Liver (tissue), 9 donors: Measurements from ENCODE around the gene KDM2B. TPM values are rescaled to one million over a fixed set of nuclear protein-coding genes. Genes with fewer than 3 reads are reported as not detected.

Source experiments
- DNase-seq: peaks from one replicate; pipeline ENCODE4 v3.0.0-alpha.2; 2017; ENCODE audit warnings: low spot score
- H3K27ac ChIP-seq, 2 donors: one replicate each; pipeline ENCODE4 v1.7.0; 2013; ENCODE audit warnings: inconsistent platforms in 2 of 2, low read length in 2 of 2, control low read depth in 1 of 2, low read depth in 1 of 2, mild to moderate bottlenecking in 1 of 2
- H3K27me3 ChIP-seq, 4 donors: one replicate each; pipeline versions ENCODE4 v1.6.1 to v1.7.0; 2013; ENCODE audit warnings: low read length in 3 of 4, inconsistent platforms in 1 of 4, mild to moderate bottlenecking in 1 of 4, moderate library complexity in 1 of 4; ENCODE audit not compliant: control insufficient read depth in 4 of 4, insufficient read depth in 4 of 4
- H3K36me3 ChIP-seq, 4 donors: one replicate each; pipeline versions ENCODE4 v1.6.1 to v1.7.0; 2013; ENCODE audit warnings: low read length in 3 of 4, mild to moderate bottlenecking in 3 of 4, low read depth in 1 of 4, moderate library complexity in 1 of 4; ENCODE audit not compliant: control insufficient read depth in 4 of 4, insufficient read depth in 3 of 4
- H3K4me1 ChIP-seq, 4 donors: one replicate each; pipeline versions ENCODE4 v1.6.1 to v1.7.0; 2013; ENCODE audit warnings: low read length in 3 of 4, mild to moderate bottlenecking in 3 of 4, moderate library complexity in 1 of 4; ENCODE audit not compliant: control insufficient read depth in 4 of 4, insufficient read depth in 4 of 4
- H3K4me3 ChIP-seq, 3 donors: one replicate each; pipeline versions ENCODE4 v1.6.1 to v1.7.0; 2013; ENCODE audit warnings: low read length in 3 of 3, control low read depth in 1 of 3, low read depth in 1 of 3, mild to moderate bottlenecking in 1 of 3
- H3K9ac ChIP-seq, 2 donors: one replicate each; pipeline ENCODE4 v1.7.0; 2013; ENCODE audit warnings: low read length in 2 of 2, mild to moderate bottlenecking in 2 of 2, moderate library complexity in 2 of 2, control low read depth in 1 of 2, low read depth in 1 of 2
- H3K9me3 ChIP-seq, 4 donors: one replicate each; pipeline versions ENCODE4 v1.6.1 to v1.7.0; 2013; ENCODE audit warnings: low read length in 3 of 4; ENCODE audit not compliant: control insufficient read depth in 4 of 4
- EGR1 ChIP-seq, 2 donors: IDR thresholded peaks; 2 replicates each; pipeline ENCODE4 v1.6.1; 2016 to 2018; ENCODE audit warnings: antibody characterized with exemption in 2 of 2, low read depth in 2 of 2
- FOXA2 ChIP-seq: IDR thresholded peaks from 2 replicates; pipeline ENCODE4 v1.6.1; 2016; ENCODE audit warnings: antibody characterized with exemption
- GABPA ChIP-seq, 2 donors: IDR thresholded peaks in 1 of 2; conservative IDR thresholded peaks in 1 of 2; 2 replicates each; pipeline ENCODE4 v1.6.1; 2016; ENCODE audit warnings: antibody characterized with exemption in 2 of 2, mild to moderate bottlenecking in 1 of 2, moderate library complexity in 1 of 2
- HNF4A ChIP-seq, 2 donors: conservative IDR thresholded peaks; 2 replicates each; pipeline ENCODE4 v1.6.1; 2016; ENCODE audit warnings: antibody characterized with exemption in 2 of 2, mild to moderate bottlenecking in 2 of 2
- HNF4G ChIP-seq: IDR thresholded peaks from 2 replicates; pipeline ENCODE4 v1.6.1; 2016; ENCODE audit warnings: antibody characterized with exemption
- JUND ChIP-seq, 2 donors: IDR thresholded peaks; 2 replicates each; pipeline ENCODE4 v1.6.1; 2016; ENCODE audit warnings: antibody characterized with exemption in 2 of 2
- MAX ChIP-seq: IDR thresholded peaks from 2 replicates; pipeline ENCODE4 v1.6.1; 2016; ENCODE audit warnings: antibody characterized with exemption
- NR2F2 ChIP-seq: IDR thresholded peaks from 2 replicates; pipeline ENCODE4 v1.6.1; 2016; ENCODE audit warnings: antibody characterized with exemption
- RXRA ChIP-seq, 2 donors: IDR thresholded peaks; 2 replicates each; pipeline ENCODE4 v1.6.1; 2017 to 2018; ENCODE audit warnings: antibody characterized with exemption in 2 of 2, mild to moderate bottlenecking in 1 of 2
- YY1 ChIP-seq: IDR thresholded peaks from 2 replicates; pipeline ENCODE4 v1.6.1; 2016; ENCODE audit warnings: antibody characterized with exemption, mild to moderate bottlenecking
- ZBTB33 ChIP-seq: IDR thresholded peaks from 2 replicates; pipeline ENCODE4 v1.6.1; 2016; ENCODE audit warnings: antibody characterized with exemption
- WGBS: extraction: QIAGEN DNeasy Blood & Tissue Kit; methylation state at CpG from one replicate; pipeline ENCODE4 v1.1.7; 2013; 5-methylcytosine and 5-hydroxymethylcytosine counted together
- polyA plus RNA-seq, 2 donors: library from polyadenylated mRNA; stranded (reverse) in 1 of 2; unstranded in 1 of 2; fragments of 200-250 nt in 1 of 2; fragments of >200 nt in 1 of 2; fragmentation: Nextera tagmentation in 1 of 2; extraction: Ambion mirVana in 1 of 2; gene quantifications; one replicate each; pipeline versions ENCODE4 v1.2.1 to v1.2.3, GENCODE V29; 2013 to 2015
- total RNA-seq, 2 donors: library from RNA; depleted of rRNA; stranded (reverse); fragments of >200 nt; gene quantifications; one replicate each; pipeline ENCODE4 v1.2.3, GENCODE V29; 2014
- TF ChIP-seq, protein P1 (sequence below): IDR thresholded peaks from 2 replicates; pipeline ENCODE4 v1.6.1; 2016; ENCODE audit warnings: antibody characterized with exemption
- TF ChIP-seq, protein P2 (sequence below): fragments of 150-350 bp; IDR thresholded peaks from 2 replicates; pipeline ENCODE4 v1.5.1; 2017; ENCODE audit warnings: improper control_type of control experiment, low read depth, low read length; ENCODE audit not compliant: missing input control
- donor health status: healthy.
- donor health status: healthy.
- donor health status: healthy.
- donor health status: healthy.
- donor health status: healthy.

The KDM2B gene
- total and polyA plus RNA-seq, 4 donors, result 7.0 to 34.2 (median 10.6) TPM

- DNase-seq, result no peak
- Histone ChIP-seq H3K27ac (no peak overlapping the region), H3K9me3 (no peaks in the 10 kb centered on the region), H3K4me3 (no peak overlapping the region), H3K4me1 (peaks cover 0 to 16% (median 8%) of the 10 kb centered on the region in 4 donors), H3K9ac (no peak overlapping the region), H3K27me3 (no peaks in the 10 kb centered on the region), H3K36me3 (peaks cover 1 to 5% (median 5%) of the 10 kb centered on the region in 4 donors)
- no peak for TF ChIP-seq FOXA2
- WGBS, result 87% methylated on average over 16 of the region's 16 CpGs
Observed at GRCh38 chr12:121524196-121524916, 56.5 kb downstream of the KDM2B start.

DNA sequence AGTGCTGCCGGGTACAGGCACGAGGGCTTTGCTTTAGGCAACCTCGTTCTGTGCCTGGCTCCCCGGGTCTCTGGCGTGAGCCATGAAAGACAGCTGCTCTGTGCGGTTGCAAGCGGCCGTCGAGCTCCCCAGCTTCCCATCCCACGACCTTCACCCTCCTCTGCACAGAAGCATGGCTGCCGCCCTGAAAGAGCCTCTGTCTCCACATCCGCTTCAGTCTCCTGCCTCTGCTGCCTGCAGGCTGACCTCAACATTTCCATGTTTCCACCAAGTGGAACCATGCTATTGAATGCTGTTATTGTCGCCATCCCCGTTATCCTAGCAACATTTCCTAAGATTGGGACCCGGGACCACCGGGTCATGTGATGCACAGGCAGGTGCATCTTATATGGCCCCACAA lies 57.1 kb downstream of the KDM2B start:
- Histone ChIP-seq H3K4me1 (peaks cover 4 to 20% (median 10%) of the 10 kb centered on the region in 4 donors), H3K27ac (no peak overlapping the region), H3K4me3 (no peak overlapping the region), H3K9ac (no peak overlapping the region), H3K36me3 (peaks cover 1 to 5% (median 5%) of the 10 kb centered on the region in 4 donors), H3K9me3 (no peaks in the 10 kb centered on the region), H3K27me3 (no peaks in the 10 kb centered on the region)
- TF ChIP-seq, protein P1, sequence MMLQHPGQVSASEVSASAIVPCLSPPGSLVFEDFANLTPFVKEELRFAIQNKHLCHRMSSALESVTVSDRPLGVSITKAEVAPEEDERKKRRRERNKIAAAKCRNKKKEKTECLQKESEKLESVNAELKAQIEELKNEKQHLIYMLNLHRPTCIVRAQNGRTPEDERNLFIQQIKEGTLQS, result no peak
- TF ChIP-seq JUND (IDR thresholded peaks at IDR 0.05) (no peak), HNF4A (conservative IDR thresholded peaks at IDR 0.05) (no peak), GABPA (IDR thresholded peaks at IDR 0.05 in 1 of 2, conservative IDR thresholded peaks at IDR 0.05 in 1 of 2) (no peak), FOXA2 (no peak)
- 93% methylated on average over 16 of the region's 16 CpGs for WGBS
- DNase-seq, result no peak

DNA sequence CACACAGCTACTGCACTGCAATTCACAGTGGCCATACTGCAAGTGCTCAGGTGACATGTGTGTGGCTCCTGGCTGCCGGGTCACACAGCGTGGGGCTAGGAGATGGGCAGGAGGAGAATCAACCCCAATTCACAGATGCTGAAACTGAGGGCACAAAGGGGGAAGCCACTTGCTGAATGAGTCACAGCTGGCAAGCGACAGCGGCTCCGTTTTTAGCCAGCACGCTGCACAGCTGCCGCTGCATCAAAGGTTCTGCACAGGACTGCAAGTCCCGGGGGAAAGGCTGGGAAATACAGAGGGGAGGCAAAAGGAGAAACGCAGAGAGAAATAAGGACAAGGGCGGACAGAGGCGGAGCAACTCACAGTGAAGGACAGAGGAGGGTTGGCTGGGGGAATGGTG lies 57.9 kb downstream of the KDM2B start:
- no peak overlapping the region for H3K9ac ChIP-seq
- peaks cover 9 to 27% (median 16%) of the 10 kb centered on the region in 4 donors for H3K4me1 ChIP-seq
- H3K27ac ChIP-seq, result no peak overlapping the region
- peaks cover 1 to 5% (median 4%) of the 10 kb centered on the region in 4 donors for H3K36me3 ChIP-seq
- H3K9me3 ChIP-seq, result no peaks in the 10 kb centered on the region
- no peak for TF ChIP-seq RXRA (IDR thresholded peaks at IDR 0.05)
- no peak for TF ChIP-seq MAX
- no peak for TF ChIP-seq ZBTB33
- TF ChIP-seq FOXA2, result no peak
- no peak for DNase-seq
- no peaks in the 10 kb centered on the region for H3K27me3 ChIP-seq
- WGBS, result 92% methylated on average over 11 of the region's 11 CpGs
- H3K4me3 ChIP-seq, result no peak overlapping the region

GRCh38 chr12:121520586-121521086 lies 60.2 kb downstream of the KDM2B start:
- WGBS, result 80% methylated on average over 20 of the region's 20 CpGs
- H3K9ac ChIP-seq, result no peak overlapping the region
- H3K27ac ChIP-seq, result no peak overlapping the region
- no peaks in the 10 kb centered on the region for H3K27me3 ChIP-seq
- no peaks in the 10 kb centered on the region for H3K9me3 ChIP-seq
- no peak for DNase-seq
- peaks cover 19 to 44% (median 32%) of the 10 kb centered on the region in 4 donors for H3K4me1 ChIP-seq
- H3K36me3 ChIP-seq, result peaks cover under 1 to 5% (median 3%) of the 10 kb centered on the region in 4 donors
- H3K4me3 ChIP-seq, result no peak overlapping the region
- TF ChIP-seq GABPA (IDR thresholded peaks at IDR 0.05 in 1 of 2, conservative IDR thresholded peaks at IDR 0.05 in 1 of 2), result no peak
- TF ChIP-seq NR2F2, result no peak
- TF ChIP-seq HNF4G, result no peak
- no peak for TF ChIP-seq EGR1 (IDR thresholded peaks at IDR 0.05; ENCODE audit: low read depth in 2 of 2)
- no peak for TF ChIP-seq HNF4A (conservative IDR thresholded peaks at IDR 0.05)
- TF ChIP-seq ZBTB33, result no peak
- TF ChIP-seq, protein P2, sequence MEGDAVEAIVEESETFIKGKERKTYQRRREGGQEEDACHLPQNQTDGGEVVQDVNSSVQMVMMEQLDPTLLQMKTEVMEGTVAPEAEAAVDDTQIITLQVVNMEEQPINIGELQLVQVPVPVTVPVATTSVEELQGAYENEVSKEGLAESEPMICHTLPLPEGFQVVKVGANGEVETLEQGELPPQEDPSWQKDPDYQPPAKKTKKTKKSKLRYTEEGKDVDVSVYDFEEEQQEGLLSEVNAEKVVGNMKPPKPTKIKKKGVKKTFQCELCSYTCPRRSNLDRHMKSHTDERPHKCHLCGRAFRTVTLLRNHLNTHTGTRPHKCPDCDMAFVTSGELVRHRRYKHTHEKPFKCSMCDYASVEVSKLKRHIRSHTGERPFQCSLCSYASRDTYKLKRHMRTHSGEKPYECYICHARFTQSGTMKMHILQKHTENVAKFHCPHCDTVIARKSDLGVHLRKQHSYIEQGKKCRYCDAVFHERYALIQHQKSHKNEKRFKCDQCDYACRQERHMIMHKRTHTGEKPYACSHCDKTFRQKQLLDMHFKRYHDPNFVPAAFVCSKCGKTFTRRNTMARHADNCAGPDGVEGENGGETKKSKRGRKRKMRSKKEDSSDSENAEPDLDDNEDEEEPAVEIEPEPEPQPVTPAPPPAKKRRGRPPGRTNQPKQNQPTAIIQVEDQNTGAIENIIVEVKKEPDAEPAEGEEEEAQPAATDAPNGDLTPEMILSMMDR, result no peak
- no peak for TF ChIP-seq JUND (IDR thresholded peaks at IDR 0.05)
- no peak for TF ChIP-seq YY1
